Naive B cell (primary cell): ENCODE data around the gene NLRP1. TPM values are rescaled to one million over a fixed set of nuclear protein-coding genes. Genes with fewer than 3 reads are reported as not detected.

ENCODE experiments used
- ATAC-seq, 2 donors: fragments of 150-1000 bp; cut with Tn5 transposase; 2 replicates each; pipeline ENCODE4 v1.10.0; 2021; ENCODE audit warnings: low read depth in 2 of 2, mild to moderate bottlenecking in 2 of 2, moderate library complexity in 2 of 2
- DNase-seq: peaks from one replicate; pipeline ENCODE4 v3.0.0; 2022
- H3K27ac Mint-ChIP-seq, 6 donors: one replicate each; pipeline ENCODE4 v1.8.0; 2020 to 2022; ENCODE audit warnings: mild to moderate bottlenecking in 6 of 6, mixed read lengths in 6 of 6, moderate library complexity in 5 of 6, inconsistent platforms in 2 of 6
- H3K27me3 Mint-ChIP-seq, 3 donors: one replicate each; pipeline ENCODE4 v1.8.0; 2021 to 2022; ENCODE audit warnings: mixed read lengths in 3 of 3, mild to moderate bottlenecking in 1 of 3
- H3K36me3 Mint-ChIP-seq, 2 donors: one replicate each; pipeline ENCODE4 v1.8.0; 2020 to 2022; ENCODE audit warnings: mixed read lengths in 2 of 2, inconsistent platforms in 1 of 2, mild to moderate bottlenecking in 1 of 2
- H3K4me1 Mint-ChIP-seq, 3 donors: one replicate each; pipeline ENCODE4 v1.8.0; 2020 to 2022; ENCODE audit warnings: mixed read lengths in 3 of 3, inconsistent platforms in 1 of 3, mild to moderate bottlenecking in 1 of 3, moderate library complexity in 1 of 3
- H3K4me3 Mint-ChIP-seq, 8 donors: one replicate each; pipeline ENCODE4 v1.8.0; 2020 to 2022; ENCODE audit warnings: mild to moderate bottlenecking in 8 of 8, mixed read lengths in 8 of 8, moderate library complexity in 8 of 8, inconsistent platforms in 2 of 8
- H3K9me3 Mint-ChIP-seq, 7 donors: one replicate each; pipeline ENCODE4 v1.8.0; 2020 to 2022; ENCODE audit warnings: mixed read lengths in 7 of 7, mild to moderate bottlenecking in 5 of 7, inconsistent platforms in 2 of 7, moderate library complexity in 1 of 7
- polyA plus RNA-seq, 6 donors: library from polyadenylated mRNA; unstranded; fragments of 300-500 nt; fragmentation: Illumina TruSeq; gene quantifications; one replicate each; pipeline ENCODE4 v1.2.3, GENCODE V29; 2021; ENCODE audit warnings: low read depth in 6 of 6

NLRP1 gene
- polyA plus RNA-seq, 6 donors from 2014 or later, result 8.8 to 43.3 (median 18.2) TPM

- no peaks in the 10 kb centered on the region for H3K9me3 Mint-ChIP-seq
- no peak overlapping the region for H3K27ac Mint-ChIP-seq
- ATAC-seq (no peak), DNase-seq (no peak)
- H3K27me3 Mint-ChIP-seq, result no peaks in the 10 kb centered on the region
- no peak overlapping the region for H3K4me3 Mint-ChIP-seq
- H3K4me1 Mint-ChIP-seq, result peaks cover 0 to 6% (median 4%) of the 10 kb centered on the region in 3 donors
- H3K36me3 Mint-ChIP-seq, result peaks cover 22 to 64% of the 10 kb centered on the region in 2 donors
Observed at GRCh38 chr17:5535436-5535835, 48.9 kb downstream of the NLRP1 start.

- Mint-ChIP-seq H3K4me1 (peaks cover 0 to 4% (median 0%) of the 10 kb centered on the region in 3 donors), H3K27me3 (no peaks in the 10 kb centered on the region), H3K27ac (peak overlapping the region in 1 of 6 donors; percentile 83), H3K36me3 (peaks cover 13 to 60% of the 10 kb centered on the region in 2 donors), H3K9me3 (no peaks in the 10 kb centered on the region), H3K4me3 (no peak overlapping the region)
- ATAC-seq, result no peak
- DNase-seq, result no peak
Observed at GRCh38 chr17:5533486-5534315, 50.6 kb downstream of the NLRP1 start.

GRCh38 chr17:5532581-5532980 is 51.7 kb downstream of the NLRP1 start:
- Mint-ChIP-seq H3K36me3 (peaks cover 13 to 53% of the 10 kb centered on the region in 2 donors), H3K4me1 (no peaks in the 10 kb centered on the region), H3K27me3 (no peaks in the 10 kb centered on the region), H3K4me3 (no peak overlapping the region), H3K27ac (no peak overlapping the region), H3K9me3 (no peaks in the 10 kb centered on the region)
- DNase-seq (no peak), ATAC-seq (no peak)

GRCh38 chr17:5531085-5531418 is 53.3 kb downstream of the NLRP1 start:
- Mint-ChIP-seq H3K27ac (peak overlapping the region in 2 of 6 donors; percentile 50 to 52), H3K9me3 (no peaks in the 10 kb centered on the region)
- no peak for ATAC-seq

GRCh38 chr17:5530265-5531084 is 53.8 kb downstream of the NLRP1 start:
- peaks cover 13 to 46% of the 10 kb centered on the region in 2 donors for H3K36me3 Mint-ChIP-seq
- no peaks in the 10 kb centered on the region for H3K9me3 Mint-ChIP-seq
- ATAC-seq (no peak), DNase-seq (no peak)
- no peaks in the 10 kb centered on the region for H3K27me3 Mint-ChIP-seq
- no peak overlapping the region for H3K4me3 Mint-ChIP-seq
- H3K27ac Mint-ChIP-seq, result peak overlapping the region in 3 of 6 donors; percentile 7 to 88 (median 52)
- no peaks in the 10 kb centered on the region for H3K4me1 Mint-ChIP-seq

More at GRCh38 chr17:5531085-5531418, 53.3 kb downstream of the NLRP1 start:
- H3K4me1 Mint-ChIP-seq, result no peaks in the 10 kb centered on the region
- no peaks in the 10 kb centered on the region for H3K27me3 Mint-ChIP-seq
- H3K36me3 Mint-ChIP-seq, result peaks cover 13 to 52% of the 10 kb centered on the region in 2 donors
- DNase-seq, result no peak
- no peak overlapping the region for H3K4me3 Mint-ChIP-seq

- Mint-ChIP-seq H3K9me3 (no peaks in the 10 kb centered on the region), H3K36me3 (peaks cover 15 to 49% of the 10 kb centered on the region in 2 donors), H3K4me3 (peak overlapping the region in 1 of 8 donors; percentile 66), H3K27me3 (no peaks in the 10 kb centered on the region), H3K27ac (peak overlapping the region in 1 of 6 donors; percentile 9), H3K4me1 (no peaks in the 10 kb centered on the region)
- DNase-seq (no peak), ATAC-seq (no peak)
Observed at GRCh38 chr17:5527601-5528250, 56.6 kb downstream of the NLRP1 start.

GRCh38 chr17:5526821-5527598 is 57.3 kb downstream of the NLRP1 start:
- Mint-ChIP-seq H3K27me3 (no peaks in the 10 kb centered on the region), H3K36me3 (peaks cover 12 to 45% of the 10 kb centered on the region in 2 donors), H3K27ac (no peak overlapping the region), H3K4me3 (no peak overlapping the region), H3K9me3 (no peaks in the 10 kb centered on the region), H3K4me1 (no peaks in the 10 kb centered on the region)
- ATAC-seq, result no peak
- DNase-seq, result no peak

GRCh38 chr17:5523249-5523648 is 61.1 kb downstream of the NLRP1 start:
- peak overlapping the region in 3 of 6 donors; percentile 66 to 92 (median 70) for H3K27ac Mint-ChIP-seq
- no peaks in the 10 kb centered on the region for H3K27me3 Mint-ChIP-seq
- no peak overlapping the region for H3K4me3 Mint-ChIP-seq
- no peaks in the 10 kb centered on the region for H3K4me1 Mint-ChIP-seq
- H3K36me3 Mint-ChIP-seq, result peaks cover 9 to 34% of the 10 kb centered on the region in 2 donors
- H3K9me3 Mint-ChIP-seq, result no peaks in the 10 kb centered on the region
- ATAC-seq, result no peak
- DNase-seq, result no peak

GRCh38 chr17:5522476-5522875 is 61.8 kb downstream of the NLRP1 start:
- H3K27ac Mint-ChIP-seq, result peak overlapping the region in 1 of 6 donors; percentile 66
- no peaks in the 10 kb centered on the region for H3K27me3 Mint-ChIP-seq
- ATAC-seq (no peak), DNase-seq (no peak)
- H3K9me3 Mint-ChIP-seq, result no peaks in the 10 kb centered on the region
- peak overlapping the region in 1 of 8 donors; percentile 6 for H3K4me3 Mint-ChIP-seq
- no peaks in the 10 kb centered on the region for H3K4me1 Mint-ChIP-seq
- H3K36me3 Mint-ChIP-seq, result peaks cover 16 to 42% of the 10 kb centered on the region in 2 donors

GRCh38 chr17:5516060-5516792 is 68.1 kb downstream of the NLRP1 start:
- H3K27me3 Mint-ChIP-seq, result no peaks in the 10 kb centered on the region
- no peak for DNase-seq
- H3K27ac Mint-ChIP-seq, result peak overlapping the region in 1 of 6 donors; percentile 19
- peaks cover 7 to 19% (median 12%) of the 10 kb centered on the region in 3 donors for H3K4me1 Mint-ChIP-seq
- no peak for ATAC-seq
- peaks cover 29 to 67% of the 10 kb centered on the region in 2 donors for H3K36me3 Mint-ChIP-seq
- H3K9me3 Mint-ChIP-seq, result peaks cover 0 to 5% (median 0%) of the 10 kb centered on the region in 7 donors
- H3K4me3 Mint-ChIP-seq, result no peak overlapping the region

GRCh38 chr17:5514976-5515375 is 69.3 kb downstream of the NLRP1 start:
- Mint-ChIP-seq H3K9me3 (peaks cover 0 to 5% (median 0%) of the 10 kb centered on the region in 7 donors), H3K27ac (peak overlapping the region in 2 of 6 donors; percentile 44 to 76), H3K36me3 (peaks cover 27 to 59% of the 10 kb centered on the region in 2 donors), H3K4me3 (no peak overlapping the region), H3K27me3 (no peaks in the 10 kb centered on the region), H3K4me1 (peaks cover 7 to 24% (median 12%) of the 10 kb centered on the region in 3 donors)
- DNase-seq (no peak), ATAC-seq (no peak)

GRCh38 chr17:5513628-5514027 is 70.7 kb downstream of the NLRP1 start:
- Mint-ChIP-seq H3K27me3 (no peaks in the 10 kb centered on the region), H3K36me3 (peaks cover 27 to 59% of the 10 kb centered on the region in 2 donors), H3K4me3 (no peak overlapping the region), H3K9me3 (peaks cover 0 to 5% (median 0%) of the 10 kb centered on the region in 7 donors), H3K4me1 (peaks cover 7 to 24% (median 12%) of the 10 kb centered on the region in 3 donors), H3K27ac (peak overlapping the region in 1 of 6 donors; percentile 72)
- DNase-seq, result no peak
- ATAC-seq, result no peak
